Gastrocnemius medialis (tissue), 4 donors: ENCODE data around the gene EFS. TPM values are rescaled to one million over a fixed set of nuclear protein-coding genes. Genes with fewer than 3 reads are reported as not detected.

Experiments used
- ATAC-seq, 2 donors: fragments of 150-250 bp; one replicate each; pipeline ENCODE4 v1.9.1; 2016
- DNase-seq, 2 donors: peaks; one replicate each; pipeline ENCODE4 v3.0.0-alpha.2; 2019
- H3K27ac ChIP-seq, 4 donors: fragments of 200-600 bp; sonication (generic); 1 replicate in 1 of 4; 2 replicates in 3 of 4; pipeline ENCODE4 v1.5.1; 2016 to 2018; ENCODE audit warnings: mild to moderate bottlenecking in 2 of 4, moderate library complexity in 1 of 4
- H3K27me3 ChIP-seq, 3 donors: fragments of 200-600 bp; sonication (generic) in 2 of 3; 1 replicate in 1 of 3; 2 replicates in 2 of 3; pipeline versions ENCODE4 v1.5.1 to v1.6.0; 2016 to 2019; ENCODE audit warnings: mild to moderate bottlenecking in 1 of 3, moderate library complexity in 1 of 3
- H3K36me3 ChIP-seq, 2 donors: fragments of 200-600 bp; sonication (generic) in 1 of 2; one replicate each; pipeline ENCODE4 v1.5.1; 2017 to 2018
- H3K4me1 ChIP-seq, 2 donors: fragments of 200-600 bp; sonication (generic) in 1 of 2; one replicate each; pipeline ENCODE4 v1.5.1; 2016 to 2017; ENCODE audit warnings: mild to moderate bottlenecking in 2 of 2
- H3K4me3 ChIP-seq, 4 donors: fragments of 200-600 bp; sonication (generic) in 3 of 4; 1 replicate in 1 of 4; 2 replicates in 3 of 4; pipeline ENCODE4 v1.5.1; 2016 to 2019; ENCODE audit warnings: mild to moderate bottlenecking in 2 of 4
- H3K9me3 ChIP-seq, 3 donors: fragments of 200-600 bp; sonication (generic) in 2 of 3; 1 replicate in 1 of 3; 2 replicates in 2 of 3; pipeline ENCODE4 v1.5.1; 2016 to 2019
- CTCF ChIP-seq, 5 experiments: fragments of 450-650 bp in 3 of 5; fragments of 200-600 bp in 2 of 5; sonication (generic) in 2 of 5; IDR thresholded peaks in 4 of 5; conservative IDR thresholded peaks in 1 of 5; 1 replicate in 4 of 5; 2 replicates in 1 of 5; pipeline ENCODE4 v1.5.1; 2016 to 2019; ENCODE audit warnings: antibody characterized with exemption in 5 of 5, mild to moderate bottlenecking in 3 of 5, moderate library complexity in 3 of 5
- POLR2A ChIP-seq, 2 donors: fragments of 450-650 bp; IDR thresholded peaks; one replicate each; pipeline ENCODE4 v1.6.1; 2017; ENCODE audit warnings: antibody characterized with exemption in 2 of 2, mild to moderate bottlenecking in 2 of 2, moderate library complexity in 2 of 2
- in situ Hi-C, 4 donors: fragments of 200-750 bp; cut with MboI; loops; one replicate each; pipeline versions ENCODE4 v1.15.0 to v1.8.0; 2017; ENCODE audit warnings: low sequenced_read_pairs in 4 of 4
- intact Hi-C: fragments of 100-400 bp; cut with DNase I; formaldehyde crosslinking; loops from one replicate; pipeline ENCODE4 v1.15.1; 2023; ENCODE audit warnings: low total_unique reads
- total RNA-seq, 4 donors: library from RNA; depleted of rRNA; stranded (reverse); fragments of >200 nt; gene quantifications; one replicate each; pipeline versions ENCODE4 v1.1.0 to v1.2.3, GENCODE V29; 2016

Gene EFS
- total RNA-seq, 4 donors from 2014 or later = 0.31 to 4.1 (median 1.6) TPM

- in situ Hi-C loops (no loop called here), intact Hi-C loops (no loop called here)
- no peaks in the 10 kb centered on the region for H3K9me3 ChIP-seq
- no peak for DNase-seq
- TF ChIP-seq CTCF (IDR thresholded peaks at IDR 0.05 in 4 of 5, conservative IDR thresholded peaks at IDR 0.05 in 1 of 5) (no peak), POLR2A (IDR thresholded peaks at IDR 0.05) (no peak)
- no peak overlapping the region for H3K27ac ChIP-seq
- no peak overlapping the region for H3K4me3 ChIP-seq
- no peak for ATAC-seq
- no peaks in the 10 kb centered on the region for H3K36me3 ChIP-seq
- peaks cover 11 to 14% (median 13%) of the 10 kb centered on the region in 3 donors for H3K27me3 ChIP-seq
- H3K4me1 ChIP-seq = peaks cover 0 to 9% of the 10 kb centered on the region in 2 donors
Measured at GRCh38 chr14:23357261-23357660, 7.7 kb downstream of the EFS start.

GRCh38 chr14:23356662-23357061 is 8.3 kb downstream of the EFS start:
- TF ChIP-seq CTCF (IDR thresholded peaks at IDR 0.05 in 4 of 5, conservative IDR thresholded peaks at IDR 0.05 in 1 of 5) (no peak), POLR2A (IDR thresholded peaks at IDR 0.05) (no peak)
- DNase-seq = no peak
- in situ Hi-C loops = no loop called here
- intact Hi-C loops = no loop called here
- no peak for ATAC-seq
- Histone ChIP-seq H3K4me3 (no peak overlapping the region), H3K9me3 (no peaks in the 10 kb centered on the region), H3K4me1 (peaks cover 0 to 15% of the 10 kb centered on the region in 2 donors), H3K27me3 (peaks cover 17 to 20% (median 19%) of the 10 kb centered on the region in 3 donors), H3K36me3 (no peaks in the 10 kb centered on the region), H3K27ac (no peak overlapping the region)

GRCh38 chr14:23355871-23356435 is 9.0 kb downstream of the EFS start:
- no peak overlapping the region for H3K4me3 ChIP-seq
- H3K27ac ChIP-seq = no peak overlapping the region
- DNase-seq (no peak), ATAC-seq (no peak)
- intact Hi-C loops (no loop called here), in situ Hi-C loops (no loop called here)
- H3K4me1 ChIP-seq = peaks cover 0 to 15% of the 10 kb centered on the region in 2 donors
- no peaks in the 10 kb centered on the region for H3K9me3 ChIP-seq
- H3K36me3 ChIP-seq = no peaks in the 10 kb centered on the region
- TF ChIP-seq POLR2A (IDR thresholded peaks at IDR 0.05) (no peak), CTCF (IDR thresholded peaks at IDR 0.05 in 4 of 5, conservative IDR thresholded peaks at IDR 0.05 in 1 of 5) (no peak)
- peaks cover 24 to 26% (median 24%) of the 10 kb centered on the region in 3 donors for H3K27me3 ChIP-seq

GRCh38 chr14:23354990-23355389 is 10.0 kb downstream of the EFS start:
- H3K9me3 ChIP-seq = no peaks in the 10 kb centered on the region
- TF ChIP-seq CTCF (IDR thresholded peaks at IDR 0.05 in 4 of 5, conservative IDR thresholded peaks at IDR 0.05 in 1 of 5) (no peak), POLR2A (IDR thresholded peaks at IDR 0.05) (no peak)
- H3K27me3 ChIP-seq = peaks cover 24 to 27% (median 26%) of the 10 kb centered on the region in 3 donors
- in situ Hi-C loops (no loop called here), intact Hi-C loops (no loop called here)
- ATAC-seq (no peak), DNase-seq (no peak)
- H3K27ac ChIP-seq = no peak overlapping the region
- peaks cover 0 to 15% of the 10 kb centered on the region in 2 donors for H3K4me1 ChIP-seq
- H3K36me3 ChIP-seq = no peaks in the 10 kb centered on the region
- H3K4me3 ChIP-seq = no peak overlapping the region

- intact Hi-C loops = no loop called here
- no peak for TF ChIP-seq POLR2A (IDR thresholded peaks at IDR 0.05)
- no peak for TF ChIP-seq CTCF (IDR thresholded peaks at IDR 0.05 in 4 of 5, conservative IDR thresholded peaks at IDR 0.05 in 1 of 5)
- ATAC-seq (no peak), DNase-seq (no peak)
- peaks cover 0 to 15% of the 10 kb centered on the region in 2 donors for H3K4me1 ChIP-seq
- H3K27me3 ChIP-seq = peaks cover 24 to 27% (median 26%) of the 10 kb centered on the region in 3 donors
- in situ Hi-C loops = no loop called here
- H3K36me3 ChIP-seq = no peaks in the 10 kb centered on the region
- H3K4me3 ChIP-seq = no peak overlapping the region
- no peaks in the 10 kb centered on the region for H3K9me3 ChIP-seq
- no peak overlapping the region for H3K27ac ChIP-seq
Measured at GRCh38 chr14:23353433-23353780, 11.6 kb downstream of the EFS start.
